ENCODE measurements around the gene OGFOD1.

OGFOD1 gene

GRCh38 chr16:56450986-56451752 is at the start of gene OGFOD1, which contains the start of gene NUDT21:
Gene OGFOD1 (plus strand): TSS chr16:56451554. CDS start chr16:56451613, 59 bp downstream.
Gene NUDT21 (minus strand): TSS chr16:56451332. CDS start chr16:56451202, 130 bp downstream.
- DNase-seq: peak; percentile 95

- no peak for DNase-seq
Observed at GRCh38 chr16:56405977-56406672, 45.2 kb upstream of the OGFOD1 start.

GRCh38 chr16:56408379-56409098 is 42.8 kb upstream of the OGFOD1 start:
- DNase-seq: no peak

GRCh38 chr16:56409195-56409594 is 42.2 kb upstream of the OGFOD1 start:
- DNase-seq: no peak

- DNase-seq: no peak
Observed at GRCh38 chr16:56411123-56411522, 40.2 kb upstream of the OGFOD1 start.

- DNase-seq: no peak
Observed at GRCh38 chr16:56411624-56412023, 39.7 kb upstream of the OGFOD1 start.

GRCh38 chr16:56413381-56413780 is 38.0 kb upstream of the OGFOD1 start:
- DNase-seq: no peak

- no peak for DNase-seq
Observed at GRCh38 chr16:56414366-56414765, 37.0 kb upstream of the OGFOD1 start.

- DNase-seq: no peak
Observed at GRCh38 chr16:56415875-56416274, 35.5 kb upstream of the OGFOD1 start.

GRCh38 chr16:56417138-56417537 is 34.2 kb upstream of the OGFOD1 start:
- DNase-seq: no peak

GRCh38 chr16:56419740-56420548 is 31.4 kb upstream of the OGFOD1 start:
- no peak for DNase-seq

- no peak for DNase-seq
Observed at GRCh38 chr16:56420613-56421012, 30.7 kb upstream of the OGFOD1 start.

GRCh38 chr16:56421313-56421712 is 30.0 kb upstream of the OGFOD1 start:
- no peak for DNase-seq

GRCh38 chr16:56421976-56422669 is 29.2 kb upstream of the OGFOD1 start:
- DNase-seq: no peak

GRCh38 chr16:56422896-56423441 is 28.4 kb upstream of the OGFOD1 start:
- no peak for DNase-seq

- peak; percentile 26 for DNase-seq
Observed at GRCh38 chr16:56423584-56424403, 27.6 kb upstream of the OGFOD1 start.

GRCh38 chr16:56424404-56424764 is 27.0 kb upstream of the OGFOD1 start:
- DNase-seq: no peak

- peak; percentile 38 for DNase-seq
Observed at GRCh38 chr16:56424791-56425438, 26.4 kb upstream of the OGFOD1 start.

GRCh38 chr16:56425439-56425832 is 25.9 kb upstream of the OGFOD1 start, which contains the start of gene AMFR:
Gene AMFR (minus strand): TSS chr16:56425545. CDS start chr16:56425327, 218 bp downstream.
- DNase-seq: peak; percentile 78

GRCh38 chr16:56426585-56426984 is 24.8 kb upstream of the OGFOD1 start:
- no peak for DNase-seq
